HG02870 (cell line): ENCODE results near the gene UFD1.

ENCODE experiments used
- ATAC-seq: cut with Tn5 transposase; IDR thresholded peaks from one replicate; pipeline ENCODE4 v1.9.1; 2021; ENCODE audit warnings: mild to moderate bottlenecking, moderate library complexity; ENCODE audit not compliant: unreplicated experiment

The UFD1 gene

GRCh38 chr22:19516378-19517170 is 37.6 kb upstream of the UFD1 start:
- no peak for ATAC-seq

- ATAC-seq, result no peak
Measured at GRCh38 chr22:19515654-19516377, 36.8 kb upstream of the UFD1 start.

DNA sequence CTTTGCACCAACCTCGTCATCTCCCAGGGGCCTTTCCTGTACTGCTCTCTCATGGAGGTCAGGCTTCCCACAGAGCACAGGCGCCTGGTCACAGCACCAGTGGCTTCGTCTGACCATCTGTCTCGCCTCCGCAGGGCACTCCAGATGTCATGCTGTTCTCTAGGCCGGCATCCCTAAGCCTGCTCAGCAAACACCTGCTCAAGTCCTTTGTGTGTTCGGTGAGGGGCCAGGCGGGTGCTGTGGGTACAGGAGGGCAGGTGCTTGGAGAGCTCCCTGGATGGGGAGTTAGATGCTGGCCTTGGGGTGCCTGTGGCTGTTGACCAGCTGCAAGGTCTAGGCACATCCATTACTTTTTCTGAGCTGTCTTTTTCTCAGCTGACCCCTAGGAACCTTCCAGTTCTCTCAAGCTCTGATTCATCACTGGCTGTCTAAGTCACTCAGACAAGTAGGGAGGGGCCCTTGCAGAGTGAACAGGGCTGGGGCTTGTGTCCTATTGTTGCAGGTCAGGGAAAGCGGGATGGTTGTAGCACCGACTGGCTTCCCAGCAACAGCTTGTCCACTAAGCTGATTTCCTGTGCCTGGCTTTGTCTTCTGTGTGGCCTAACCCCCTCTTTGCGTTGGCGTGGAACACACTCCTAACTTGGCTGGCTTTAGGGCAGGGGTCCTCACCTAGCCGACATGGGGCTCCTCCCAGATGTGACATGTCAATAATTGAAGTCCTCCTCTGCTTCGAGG is 36.0 kb upstream of the UFD1 start:
- ATAC-seq, result no peak

DNA sequence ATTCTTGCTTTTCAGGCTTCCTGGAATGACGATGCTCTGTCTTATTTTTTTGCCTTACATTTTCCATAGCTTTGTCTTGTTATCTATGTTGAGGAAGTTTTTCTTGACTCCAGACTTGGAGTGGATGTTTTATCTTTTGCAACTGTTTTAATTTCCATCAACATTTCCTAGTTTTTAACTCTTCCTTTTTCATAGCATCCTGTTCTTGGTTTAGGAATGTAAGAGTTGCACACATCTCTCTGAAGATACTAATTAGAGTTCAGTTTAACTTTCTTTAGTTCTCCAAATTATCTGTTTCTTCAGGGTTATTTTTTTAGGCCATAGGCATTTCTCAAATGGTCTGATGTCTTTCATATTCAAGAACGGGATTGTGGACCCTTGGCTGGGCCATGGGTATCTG is 34.8 kb upstream of the UFD1 start:
- no peak for ATAC-seq

DNA sequence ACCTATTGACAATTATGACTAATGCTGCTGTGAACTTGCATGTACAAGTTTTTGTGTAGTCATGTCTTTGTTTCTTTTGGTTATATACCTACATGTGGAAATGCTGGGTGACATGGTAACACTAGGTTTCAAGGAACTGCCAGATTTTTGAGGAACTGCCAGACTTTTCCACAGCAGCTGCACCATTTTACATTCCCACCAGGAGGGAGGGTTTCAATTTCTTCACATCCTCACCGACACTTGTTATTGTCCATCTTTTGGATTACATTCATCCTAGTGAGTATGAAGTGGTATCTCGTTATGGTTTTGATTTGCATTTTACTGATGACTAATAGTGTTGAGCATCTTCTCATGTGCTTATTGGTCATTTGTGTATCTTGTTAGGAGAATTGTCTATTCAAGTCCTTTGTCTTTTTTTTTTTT is 31.9 kb upstream of the UFD1 start:
- ATAC-seq, result no peak

DNA sequence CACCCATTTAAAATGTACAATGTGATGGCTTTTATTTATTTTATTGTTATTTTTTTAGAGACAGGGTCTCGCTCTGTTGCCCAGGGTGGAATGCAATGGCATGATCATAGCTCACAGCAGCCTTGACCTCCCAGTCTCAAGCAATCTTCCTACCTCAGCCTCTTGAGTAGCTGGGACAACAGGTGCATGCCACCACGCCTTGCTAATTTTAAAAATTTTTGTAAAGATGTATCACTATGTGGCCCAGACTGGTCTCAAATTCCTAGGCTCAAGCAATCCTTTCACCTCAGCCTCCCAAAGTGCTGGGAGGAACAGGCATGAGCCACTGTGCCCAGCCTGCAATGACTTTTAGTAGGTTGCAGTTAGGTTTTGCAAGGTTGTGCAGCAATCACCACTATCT is 30.9 kb upstream of the UFD1 start:
- ATAC-seq, result no peak

DNA sequence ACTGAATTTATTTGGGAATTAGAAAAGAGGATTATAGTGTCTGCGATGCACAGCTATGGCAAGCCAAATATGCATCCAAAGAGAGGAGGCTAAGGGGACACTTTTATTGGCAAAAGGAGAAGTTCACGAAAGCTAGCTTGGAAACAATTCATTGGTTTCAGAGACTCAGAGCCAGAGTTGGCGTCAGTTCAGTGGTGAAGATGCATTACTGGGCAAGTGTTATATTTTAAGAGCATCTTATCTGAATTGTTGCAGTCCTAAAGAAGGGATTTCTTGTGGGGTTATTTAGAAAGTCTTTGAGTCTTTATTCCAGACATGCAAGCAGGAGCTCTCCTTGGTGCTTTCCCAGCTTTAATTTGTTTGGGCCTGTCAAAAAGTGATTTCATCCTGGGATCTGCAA is 30.2 kb upstream of the UFD1 start:
- no peak for ATAC-seq

DNA sequence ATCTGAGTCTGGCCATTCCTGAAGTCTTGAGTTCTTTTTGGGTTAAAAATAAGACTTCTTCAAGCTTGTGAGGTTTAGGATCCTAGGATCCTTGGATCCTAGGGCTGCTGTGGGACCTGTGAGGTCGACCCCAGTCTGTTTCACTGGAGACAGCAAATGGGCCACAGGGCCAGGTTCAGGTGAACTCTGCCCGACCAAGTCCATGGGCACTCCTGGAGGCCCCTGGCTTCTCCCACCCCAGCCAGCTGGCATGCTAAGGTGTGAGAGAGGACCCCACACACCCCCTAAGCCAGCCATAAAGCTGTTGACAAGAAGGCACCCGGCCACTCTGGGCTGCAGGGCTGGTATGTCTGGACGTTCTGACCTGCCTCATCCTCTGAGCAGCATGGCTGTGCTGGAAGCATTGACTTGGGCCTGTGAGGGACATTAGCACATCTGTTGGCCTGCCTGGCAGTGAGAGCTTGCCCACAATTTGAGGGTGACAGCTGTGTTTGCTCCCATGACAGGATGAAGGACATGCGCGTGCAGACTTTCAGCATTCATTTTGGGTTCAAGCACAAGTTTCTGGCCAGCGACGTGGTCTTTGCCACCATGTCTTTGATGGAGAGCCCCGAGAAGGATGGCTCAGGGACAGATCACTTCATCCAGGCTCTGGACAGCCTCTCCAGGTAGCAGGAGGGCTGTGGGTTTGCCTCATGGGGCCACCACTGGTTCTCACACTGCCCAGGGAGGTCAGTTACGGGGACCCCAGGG is 29.2 kb upstream of the UFD1 start:
- no peak for ATAC-seq

DNA sequence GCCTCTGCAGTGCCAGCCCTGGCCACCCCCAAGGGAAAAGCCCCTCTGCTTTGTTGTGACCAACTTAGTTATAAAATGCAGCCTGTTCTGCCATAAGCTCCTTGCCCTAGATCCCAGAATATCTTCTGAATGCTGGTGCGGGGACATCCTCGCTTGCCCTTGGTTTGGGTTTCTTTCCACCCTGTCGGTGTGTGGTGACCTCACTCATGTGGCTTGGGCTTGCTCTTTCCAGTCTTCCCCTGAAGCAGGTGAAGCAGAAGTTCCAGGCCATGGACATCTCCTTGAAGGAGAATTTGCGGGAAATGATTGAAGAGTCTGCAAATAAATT is 28.5 kb upstream of the UFD1 start:
- no peak for ATAC-seq

DNA sequence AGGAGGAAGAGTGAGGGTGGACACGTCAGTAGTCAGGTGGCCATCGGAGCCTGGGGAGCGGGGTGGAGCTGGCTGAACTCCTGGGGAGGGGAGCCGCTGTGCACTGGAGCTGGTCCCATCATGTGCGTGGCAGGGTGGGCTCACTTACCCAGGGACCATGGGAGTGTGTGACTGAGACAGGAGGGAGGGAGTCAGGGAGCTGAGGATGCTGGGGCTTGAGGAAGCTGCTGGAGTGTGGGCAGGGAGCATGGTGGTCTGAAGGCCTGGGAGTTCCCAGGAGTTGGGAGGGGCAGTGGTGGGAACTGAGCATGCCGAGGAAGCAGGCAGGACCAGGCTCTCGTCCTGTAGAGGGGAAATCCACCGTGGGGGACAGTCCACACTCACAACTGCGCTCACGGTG is 27.2 kb upstream of the UFD1 start:
- ATAC-seq, result no peak

GRCh38 chr22:19505735-19506126 is 26.7 kb upstream of the UFD1 start:
- ATAC-seq, result no peak

GRCh38 chr22:19504900-19505734 is 26.1 kb upstream of the UFD1 start:
- no peak for ATAC-seq

GRCh38 chr22:19503869-19504268 is 24.9 kb upstream of the UFD1 start:
- no peak for ATAC-seq

GRCh38 chr22:19503367-19503766 is 24.4 kb upstream of the UFD1 start:
- ATAC-seq, result no peak

DNA sequence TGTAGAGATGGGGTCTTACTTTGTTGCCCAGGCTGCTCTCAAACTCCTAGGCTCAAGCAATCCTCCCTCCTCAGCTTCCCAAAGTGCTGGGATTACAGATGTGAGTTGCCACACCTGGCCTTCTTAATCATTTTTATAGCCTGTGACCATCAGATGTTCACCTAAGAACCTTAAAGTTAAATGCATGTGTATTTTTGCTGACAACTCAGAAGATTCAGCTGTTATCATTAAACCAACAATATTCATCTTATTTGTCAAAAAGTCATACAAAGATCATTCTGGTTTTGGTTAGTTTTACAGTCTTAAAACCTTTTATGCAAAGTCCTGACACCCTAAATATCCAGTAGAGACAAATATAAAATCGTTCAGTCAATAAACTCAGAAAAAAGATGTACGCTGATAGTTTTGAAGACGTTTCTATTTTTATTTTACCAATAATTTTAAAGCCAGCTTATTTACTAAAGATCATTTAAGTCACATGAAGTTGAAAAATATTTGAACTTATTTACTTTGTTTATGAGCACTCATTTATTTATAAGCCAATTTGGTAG is 23.0 kb upstream of the UFD1 start:
- ATAC-seq, result no peak

DNA sequence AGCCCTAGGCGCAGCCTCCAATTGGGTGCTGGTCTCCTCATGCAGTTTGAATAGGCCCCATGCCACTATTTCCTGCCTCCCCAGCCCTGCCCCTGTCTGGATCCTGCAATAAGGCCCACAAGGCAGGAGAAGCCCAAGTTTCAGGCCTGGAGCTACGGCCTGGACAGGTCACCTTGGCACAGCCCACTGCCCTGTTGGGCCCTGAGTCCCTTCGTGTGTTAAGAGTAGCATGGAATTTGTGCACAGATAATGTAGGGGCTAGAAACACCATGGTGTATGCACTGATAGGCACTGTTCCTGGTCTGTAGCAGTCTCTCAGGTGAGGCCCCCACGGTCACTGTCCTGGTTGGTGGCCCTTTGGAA is 20.9 kb upstream of the UFD1 start:
- ATAC-seq, result no peak

- ATAC-seq, result no peak
Measured at GRCh38 chr22:19499236-19499879, 20.4 kb upstream of the UFD1 start.

DNA sequence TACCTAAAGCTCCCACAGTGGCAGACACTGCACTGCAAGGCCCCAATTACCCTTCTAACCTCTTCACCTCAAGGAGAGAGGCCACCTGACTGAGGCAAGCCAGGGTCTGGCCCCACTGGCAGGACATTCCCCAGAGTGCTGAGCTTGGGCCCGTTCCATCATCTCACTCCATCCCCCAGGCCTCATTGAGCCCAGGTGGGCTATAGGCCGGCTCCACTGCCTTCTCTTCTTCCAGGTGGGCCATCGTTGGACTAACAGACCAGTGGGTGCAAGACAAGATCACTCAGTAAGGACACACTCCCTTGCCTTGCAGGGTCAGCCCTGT is 19.8 kb upstream of the UFD1 start:
- ATAC-seq, result no peak

DNA sequence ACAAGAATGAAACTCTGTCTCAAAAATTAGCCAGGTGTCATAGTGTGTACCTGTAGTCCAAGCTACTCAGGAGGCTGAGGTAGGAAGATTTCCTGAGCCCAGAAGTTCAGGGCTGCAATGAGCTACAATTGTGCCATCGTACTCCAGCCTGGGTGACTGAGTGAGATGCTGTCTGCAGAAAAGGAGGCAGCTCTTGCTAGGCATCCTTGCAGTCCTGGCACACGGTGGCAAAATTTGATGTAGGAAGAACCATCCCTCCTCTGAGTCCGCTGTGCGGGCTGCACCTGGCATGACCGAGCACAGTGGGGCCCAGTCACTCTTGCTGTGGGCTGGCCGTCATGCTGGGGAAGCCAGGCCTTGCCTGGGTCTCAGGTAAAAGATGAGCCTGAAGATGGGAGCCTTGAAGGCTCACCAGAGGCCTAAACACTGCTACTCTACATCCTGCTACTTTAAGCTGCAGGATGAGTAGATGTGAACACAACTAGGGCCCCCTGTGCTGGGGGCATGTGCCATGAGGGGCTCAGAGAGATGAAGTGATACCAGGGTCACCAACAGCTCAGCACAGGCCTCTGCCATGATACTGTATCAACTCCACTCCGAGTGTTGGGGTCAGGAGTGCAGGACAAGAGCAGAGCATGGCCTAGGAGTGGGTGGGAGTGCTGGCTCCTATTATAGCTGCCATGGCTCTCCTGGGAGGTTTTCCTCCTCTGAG is 19.3 kb upstream of the UFD1 start:
- ATAC-seq, result no peak
